Measurements from ENCODE around the gene NR3C2.

The NR3C2 gene

GRCh38 chr4:148255344-148255720 lies 186.9 kb downstream of the NR3C2 start:
- no peak for DNase-seq

GRCh38 chr4:148254621-148255343 lies 187.4 kb downstream of the NR3C2 start:
- DNase-seq: no peak

- no peak for DNase-seq
Measured at GRCh38 chr4:148253768-148254167, 188.4 kb downstream of the NR3C2 start.

GRCh38 chr4:148248824-148249223 lies 193.4 kb downstream of the NR3C2 start:
- no peak for DNase-seq

GRCh38 chr4:148245015-148245414 lies 197.2 kb downstream of the NR3C2 start:
- DNase-seq: no peak

- no peak for DNase-seq
Measured at GRCh38 chr4:148243837-148244236, 198.4 kb downstream of the NR3C2 start.

- no peak for DNase-seq
Measured at GRCh38 chr4:148240241-148240640, 202.0 kb downstream of the NR3C2 start.

- DNase-seq: no peak
Measured at GRCh38 chr4:148239494-148239985, 202.7 kb downstream of the NR3C2 start.

GRCh38 chr4:148238811-148239493 lies 203.3 kb downstream of the NR3C2 start:
- DNase-seq: no peak

GRCh38 chr4:148238086-148238485 lies 204.1 kb downstream of the NR3C2 start:
- no peak for DNase-seq

- no peak for DNase-seq
Measured at GRCh38 chr4:148235809-148236208, 206.4 kb downstream of the NR3C2 start.

GRCh38 chr4:148229798-148230197 lies 212.4 kb downstream of the NR3C2 start:
- no peak for DNase-seq

- DNase-seq: no peak
Measured at GRCh38 chr4:148229028-148229427, 213.2 kb downstream of the NR3C2 start.

GRCh38 chr4:148227147-148227546 lies 215.1 kb downstream of the NR3C2 start:
- no peak for DNase-seq

- no peak for DNase-seq
Measured at GRCh38 chr4:148226341-148226740, 215.9 kb downstream of the NR3C2 start.

GRCh38 chr4:148225639-148226038 lies 216.6 kb downstream of the NR3C2 start:
- no peak for DNase-seq

GRCh38 chr4:148224476-148224875 lies 217.7 kb downstream of the NR3C2 start:
- no peak for DNase-seq

- DNase-seq: no peak
Measured at GRCh38 chr4:148222991-148223660, 219.1 kb downstream of the NR3C2 start.

- no peak for DNase-seq
Measured at GRCh38 chr4:148216866-148217814, 225.1 kb downstream of the NR3C2 start.

GRCh38 chr4:148216321-148216720 lies 225.9 kb downstream of the NR3C2 start:
- no peak for DNase-seq

- no peak for DNase-seq
Measured at GRCh38 chr4:148215202-148215601, 227.0 kb downstream of the NR3C2 start.

GRCh38 chr4:148214529-148215166 lies 227.6 kb downstream of the NR3C2 start:
- no peak for DNase-seq

Data from activated CD4-positive, CD25-positive, alpha-beta regulatory T cell (primary cell).